Activated CD4-positive, alpha-beta T cell treated with anti-CD3 and anti-CD28 coated beads, Interleukin-2, amount 50 U/mL, for 24 hours (primary cell): Measurements from ENCODE around the gene ADCY3.

Experiments used
- DNase-seq, 2 donors: peaks; one replicate each; pipeline ENCODE4 v3.0.0-alpha.2; 2020; ENCODE audit warnings: low read depth in 1 of 2, low spot score in 1 of 2

Gene ADCY3

DNA sequence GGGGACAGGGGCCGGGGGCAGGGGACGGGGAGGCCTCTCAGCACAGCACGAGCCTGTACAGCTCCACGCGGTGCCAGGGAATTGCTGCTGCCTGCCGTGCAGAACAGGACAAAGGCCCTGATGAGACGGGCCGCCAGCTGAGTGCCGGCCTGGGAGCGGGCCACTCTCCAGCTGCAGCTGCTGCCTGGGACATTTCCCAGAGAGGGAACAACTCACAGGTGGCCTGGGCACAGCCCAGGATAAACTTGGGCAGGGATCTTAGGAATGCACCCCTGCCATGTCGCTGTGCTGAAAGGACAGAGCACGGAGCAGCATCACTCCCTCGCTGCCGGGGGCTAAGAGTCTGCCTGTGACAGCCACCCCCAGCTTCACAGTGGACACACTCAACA, 88.0 kb downstream of the ADCY3 start:
- DNase-seq = no peak

DNA sequence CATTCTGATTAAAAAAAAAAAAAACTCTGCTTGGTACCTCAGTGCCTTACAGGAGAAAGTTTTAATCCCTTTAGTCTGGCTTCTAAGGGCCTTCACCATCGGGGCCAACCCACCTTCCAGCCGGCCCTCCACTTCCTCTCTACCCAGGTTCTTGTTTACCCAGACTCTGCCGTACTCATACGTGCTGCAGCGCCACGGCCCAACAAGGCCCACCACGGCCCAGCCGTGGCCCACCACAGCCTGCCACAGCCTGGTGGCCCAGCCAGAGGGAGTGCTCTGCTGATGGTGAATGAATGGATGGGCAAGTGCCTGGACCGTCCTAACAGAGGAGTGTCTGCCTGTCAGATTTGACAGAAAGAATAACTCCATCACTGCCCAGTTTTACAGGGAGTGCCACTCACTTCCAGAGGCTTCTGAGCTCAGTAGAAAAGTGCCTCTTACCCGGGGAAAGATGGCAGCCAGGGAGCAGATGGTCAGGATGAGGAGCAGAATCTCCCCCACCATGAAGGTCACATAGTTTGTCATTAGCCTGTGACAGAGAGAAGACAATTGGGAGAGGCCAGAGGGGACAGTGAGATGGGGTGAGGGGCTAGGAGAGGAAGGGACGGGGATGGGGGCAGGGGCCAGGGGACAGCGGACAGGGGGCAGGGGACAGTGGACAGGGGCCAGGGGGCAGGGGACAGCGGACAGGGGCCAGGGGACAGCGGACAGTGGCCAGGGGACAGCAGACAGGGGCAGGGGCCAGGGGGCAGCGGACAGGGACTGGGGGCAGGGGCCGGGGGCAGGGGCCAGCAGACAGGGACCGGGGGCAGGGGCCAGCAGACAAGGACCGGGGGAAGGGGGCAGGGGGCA, 88.6 kb downstream of the ADCY3 start:
- no peak for DNase-seq

DNA sequence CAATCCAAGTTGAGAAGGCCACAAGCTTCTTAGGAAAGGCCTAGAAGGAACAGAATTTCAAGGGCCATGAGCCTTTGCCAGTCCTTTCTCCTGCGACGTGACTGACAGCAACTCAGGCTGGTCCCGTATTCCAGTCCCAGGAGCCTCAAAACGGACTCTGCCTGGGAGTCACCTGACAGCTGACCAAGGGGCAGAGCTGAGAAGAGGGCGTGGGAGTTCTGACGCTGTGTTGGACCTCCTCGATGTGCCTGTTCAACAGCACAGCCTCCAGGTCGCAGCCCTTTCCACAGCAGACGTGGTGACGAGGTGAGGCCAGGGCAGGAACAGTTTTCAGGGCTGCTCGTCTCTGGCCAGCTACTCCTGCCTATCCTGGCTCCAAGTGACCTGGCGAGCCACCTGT, 89.3 kb downstream of the ADCY3 start:
- DNase-seq = no peak

DNA sequence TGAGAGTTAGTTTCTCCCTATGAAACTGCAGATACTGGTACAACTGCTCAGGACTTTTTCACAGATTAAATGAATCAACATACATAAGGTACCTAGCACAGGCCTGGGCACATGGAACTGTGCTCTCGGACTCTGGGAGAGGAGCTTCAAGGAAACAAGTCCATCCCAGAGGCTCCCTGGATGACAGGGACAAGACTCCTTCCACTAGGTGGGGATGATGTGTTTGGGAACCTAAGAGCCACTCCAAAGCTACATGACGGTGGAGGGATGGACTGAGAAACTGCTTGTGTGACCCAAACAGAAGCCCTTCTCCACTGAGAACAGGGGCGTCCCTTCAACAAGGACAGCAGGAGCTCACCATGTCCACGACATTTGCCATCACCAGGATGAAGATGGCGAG, 89.7 kb downstream of the ADCY3 start:
- DNase-seq = no peak

DNA sequence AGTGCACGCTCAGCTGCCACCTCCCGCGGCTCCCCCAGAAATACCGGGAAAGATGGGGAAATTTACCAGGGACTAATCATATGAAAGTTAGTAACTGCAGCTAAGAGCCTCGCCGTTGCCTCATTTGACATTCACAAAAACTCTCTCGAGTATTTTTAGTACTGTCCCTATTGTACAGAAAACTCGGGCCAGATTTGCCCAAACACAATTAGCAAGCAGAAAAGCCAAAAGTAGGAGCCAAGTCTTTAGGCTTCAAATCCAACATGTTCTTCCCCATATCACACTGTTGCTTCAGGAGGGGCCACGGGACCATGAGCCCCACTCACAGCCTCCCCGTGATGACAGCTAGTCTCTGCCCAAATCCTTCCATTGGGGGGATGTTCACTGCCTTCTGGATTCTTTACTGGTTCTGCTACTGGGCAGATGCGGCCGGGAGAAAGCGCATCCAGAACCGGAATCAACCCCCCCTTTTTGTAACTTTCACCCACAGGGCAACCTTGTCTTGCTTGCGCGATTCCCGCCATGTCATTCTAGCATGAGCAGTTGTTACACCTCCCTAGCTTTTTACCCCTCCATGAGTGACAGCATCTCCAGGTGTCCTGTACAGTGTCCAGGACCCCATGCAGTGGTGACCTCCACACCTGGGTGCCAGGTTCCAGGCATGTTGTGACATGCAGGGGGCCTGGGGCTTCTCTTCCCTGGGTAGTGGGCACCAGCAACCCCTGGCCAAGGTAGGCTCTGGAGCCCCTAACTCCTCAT, 91.6 kb downstream of the ADCY3 start:
- DNase-seq = no peak

GRCh38 chr2:24827321-24828237, 92.5 kb downstream of the ADCY3 start:
- peak; percentile 45 to 71 for DNase-seq

DNA sequence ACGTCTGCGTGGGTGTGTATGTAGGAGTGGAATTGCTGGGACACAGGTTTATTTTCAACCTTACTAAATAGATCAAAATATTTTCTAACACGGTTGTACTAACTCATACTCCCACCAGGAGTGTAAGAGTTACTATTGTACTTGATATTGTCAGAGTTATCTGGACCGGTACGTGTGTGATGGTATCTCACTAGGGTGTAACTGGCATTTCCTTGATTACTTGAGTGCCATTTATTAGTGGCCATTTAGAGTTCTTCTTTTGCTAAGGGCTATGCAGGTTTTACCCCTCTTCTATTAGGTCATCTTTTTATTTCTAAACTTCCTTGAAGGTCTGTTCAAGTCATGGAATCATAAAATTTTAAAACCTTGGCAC, 93.3 kb downstream of the ADCY3 start:
- no peak for DNase-seq

- DNase-seq = no peak
Observed at GRCh38 chr2:24825883-24826772, 93.9 kb downstream of the ADCY3 start.

DNA sequence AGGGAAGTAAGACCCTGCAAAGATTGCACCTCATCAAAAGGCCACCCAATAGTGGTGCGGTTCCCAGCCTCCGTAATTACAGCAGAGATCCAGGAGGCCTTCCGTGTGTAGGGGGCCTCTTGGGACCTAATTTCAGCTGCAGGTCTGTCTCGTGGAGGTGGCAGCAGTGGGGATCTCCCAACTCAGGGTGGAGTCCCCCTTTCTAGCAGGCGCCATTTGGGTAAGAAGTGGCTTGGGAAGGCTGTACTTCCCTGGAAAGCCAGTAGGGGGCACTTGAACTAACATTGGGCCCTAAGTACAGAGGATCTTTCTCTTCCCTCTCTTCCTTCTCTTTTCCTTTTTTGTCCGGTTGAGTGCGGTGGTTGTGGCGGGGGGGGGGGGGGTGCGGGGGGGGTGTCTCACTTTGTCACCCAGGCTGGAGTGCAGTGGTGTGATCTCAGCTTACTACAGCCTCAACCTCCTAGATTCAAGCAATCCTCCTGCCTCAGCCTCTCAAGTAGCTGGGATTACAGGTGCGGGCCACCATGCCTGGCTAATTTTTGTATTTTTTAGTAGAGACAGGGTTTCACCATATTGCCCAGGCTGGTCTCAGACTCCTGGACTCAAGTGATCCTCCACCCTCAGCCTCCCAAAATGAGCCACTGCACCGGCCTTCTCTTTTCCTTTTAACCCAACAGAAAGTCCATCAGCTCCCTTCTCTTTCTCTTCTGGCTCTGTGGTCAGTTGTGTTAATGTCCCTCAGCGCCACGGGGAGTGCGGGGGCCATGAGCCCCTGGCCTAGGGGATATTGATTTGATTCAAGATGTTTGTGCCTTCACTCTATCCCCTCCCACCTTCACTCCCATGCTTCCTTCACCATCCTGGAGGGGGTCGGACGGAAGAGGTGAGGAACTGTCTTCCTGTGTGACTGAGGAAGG, 94.8 kb downstream of the ADCY3 start:
- DNase-seq = no peak

DNA sequence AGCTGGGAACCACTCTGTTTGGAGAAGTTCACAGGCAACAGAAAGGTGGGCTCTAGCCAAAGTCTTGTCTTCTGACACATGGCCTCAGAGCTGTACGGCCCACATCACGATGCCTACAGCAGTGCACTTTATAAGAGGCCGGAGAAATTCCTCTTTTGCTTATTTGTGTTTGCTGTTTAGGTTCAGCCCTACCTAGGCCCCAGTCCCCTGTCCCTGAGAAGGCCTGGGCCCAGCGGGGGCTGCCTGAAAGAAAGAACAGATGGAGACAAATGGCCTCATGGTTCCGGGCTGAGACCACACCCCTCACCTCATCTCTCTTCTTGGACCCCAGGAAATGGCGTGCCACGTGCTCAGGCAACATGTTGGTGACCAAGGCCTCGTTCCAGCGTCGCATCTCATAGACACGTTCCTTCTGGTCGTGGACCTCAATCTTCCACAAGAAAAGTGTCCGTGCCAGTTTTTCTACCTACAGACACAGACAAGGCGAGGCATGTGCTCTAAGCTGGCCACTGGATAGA, 95.9 kb downstream of the ADCY3 start:
- DNase-seq = no peak

DNA sequence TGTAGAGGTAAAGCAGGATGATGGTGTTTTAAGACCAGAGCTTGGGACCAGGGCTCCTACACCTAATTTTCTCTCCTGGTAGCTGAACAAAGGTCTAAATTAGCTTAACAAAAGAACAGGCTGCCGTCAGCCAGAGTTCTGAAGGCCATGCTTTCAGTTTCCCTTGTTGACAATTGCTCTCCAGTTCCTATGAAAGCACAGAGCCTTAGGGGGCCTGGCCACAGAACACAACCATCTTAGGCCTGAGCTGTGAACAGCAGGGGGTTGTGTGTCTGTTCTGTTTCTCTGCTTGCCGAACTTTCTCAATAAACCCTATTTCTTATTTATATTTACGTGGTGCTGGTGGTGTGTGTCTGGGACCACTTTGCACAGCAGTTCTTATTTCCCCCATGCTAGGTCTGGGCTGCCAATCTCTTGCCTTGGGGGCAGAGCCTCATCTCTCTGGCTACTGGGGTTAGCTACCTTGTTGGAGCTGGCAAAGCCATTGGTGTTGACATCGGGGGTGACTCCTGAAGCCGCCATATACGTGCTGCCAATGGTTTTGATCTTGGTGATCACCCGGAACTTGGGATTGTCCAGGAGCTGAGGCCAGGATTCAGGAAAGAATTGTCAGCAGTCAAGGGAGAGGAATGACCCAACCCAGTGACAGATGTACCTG, 97.9 kb downstream of the ADCY3 start:
- DNase-seq = no peak

DNA sequence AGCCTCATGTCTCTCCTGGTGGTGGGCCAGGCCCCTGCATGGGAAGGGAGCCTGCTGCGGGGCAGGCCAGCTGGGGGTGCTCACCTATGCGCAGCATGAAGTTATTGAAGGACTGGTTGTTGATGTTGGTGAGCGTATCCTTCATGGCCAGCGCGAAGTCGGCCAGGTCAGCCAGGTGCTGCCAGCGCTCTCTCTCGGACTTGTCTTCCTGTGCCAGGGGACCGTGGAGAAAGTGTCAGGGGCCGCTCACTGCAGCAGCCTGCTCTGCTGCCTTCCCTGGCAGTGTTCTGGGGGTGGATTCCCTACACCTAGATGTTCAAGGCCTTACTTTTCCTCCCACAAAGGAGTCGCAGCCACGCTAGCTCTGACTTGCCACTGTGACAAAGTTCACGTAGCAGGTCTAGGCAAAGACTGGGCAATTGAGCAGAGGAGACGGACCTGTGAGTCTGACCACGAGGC, 98.6 kb downstream of the ADCY3 start:
- no peak for DNase-seq

- no peak for DNase-seq
Observed at GRCh38 chr2:24820598-24821432, 99.2 kb downstream of the ADCY3 start.

GRCh38 chr2:24820175-24820513, 99.9 kb downstream of the ADCY3 start:
- no peak for DNase-seq

DNA sequence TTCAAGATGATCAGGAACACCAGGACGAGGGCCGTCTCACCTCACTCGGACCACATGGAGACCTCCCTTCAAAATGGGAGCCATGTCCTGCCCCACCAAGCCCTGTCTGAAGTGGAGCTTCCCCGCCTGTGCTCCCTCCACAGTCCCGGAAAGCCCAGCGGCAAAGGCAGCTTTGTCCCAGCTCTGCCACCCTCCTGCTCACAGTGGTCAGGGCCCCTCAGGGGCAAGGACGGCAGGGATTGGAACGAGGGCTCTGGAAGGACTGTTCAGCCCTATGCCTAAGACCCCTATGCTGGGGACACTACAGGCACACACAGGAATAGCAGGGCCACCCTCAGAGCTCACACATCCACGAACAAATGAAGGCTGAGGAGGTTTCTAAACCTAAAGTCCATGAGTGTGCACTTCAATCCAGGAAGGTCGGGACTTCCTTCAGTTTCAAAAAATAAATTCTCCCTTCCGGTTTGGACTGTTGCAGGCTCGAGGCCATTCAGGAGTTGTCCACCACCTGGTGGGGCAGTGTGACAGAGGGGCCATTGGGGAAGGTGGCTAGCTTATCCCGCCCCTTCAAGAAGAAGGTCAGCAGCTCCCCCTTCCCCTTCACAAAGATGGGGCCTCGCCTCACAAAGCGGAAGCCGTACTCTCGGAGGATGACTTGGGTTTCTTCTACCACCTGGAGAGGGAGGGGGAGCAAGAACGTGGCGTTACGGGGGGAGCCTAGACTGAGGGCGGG, 100.4 kb downstream of the ADCY3 start:
- DNase-seq = no peak

- DNase-seq = no peak
Observed at GRCh38 chr2:24818721-24819167, 101.3 kb downstream of the ADCY3 start.

GRCh38 chr2:24816884-24817283, 103.2 kb downstream of the ADCY3 start:
- no peak for DNase-seq
